HG03342 (cell line): ENCODE results near the gene PGAP3.
"Not testable (repeated sequence)": the region's sequence is repeated elsewhere in the genome, so short reads cannot be mapped to it uniquely, and the experiment has no call there.

Experiments used
- ATAC-seq: cut with Tn5 transposase; IDR thresholded peaks from one replicate; pipeline ENCODE4 v1.9.1; 2021; ENCODE audit warnings: mild to moderate bottlenecking, moderate library complexity; ENCODE audit not compliant: unreplicated experiment

PGAP3 gene

GRCh38 chr17:39715375-39716072 is 27.7 kb upstream of the PGAP3 start:
- ATAC-seq, result no peak

- no peak for ATAC-seq
These were observed 26.4 kb upstream of the PGAP3 start for GRCh38 chr17:39714234-39714633.

DNA sequence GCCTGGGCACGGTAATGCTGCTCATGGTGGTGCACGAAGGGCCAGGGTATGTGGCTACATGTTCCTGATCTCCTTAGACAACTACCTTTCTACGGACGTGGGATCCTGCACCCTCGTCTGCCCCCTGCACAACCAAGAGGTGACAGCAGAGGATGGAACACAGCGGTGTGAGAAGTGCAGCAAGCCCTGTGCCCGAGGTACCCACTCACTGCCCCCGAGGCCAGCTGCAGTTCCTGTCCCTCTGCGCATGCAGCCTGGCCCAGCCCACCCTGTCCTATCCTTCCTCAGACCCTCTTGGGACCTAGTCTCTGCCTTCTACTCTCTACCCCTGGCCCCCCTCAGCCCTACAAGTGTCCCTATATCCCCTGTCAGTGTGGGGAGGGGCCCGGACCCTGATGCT is 24.0 kb upstream of the PGAP3 start:
- ATAC-seq, result no peak

GRCh38 chr17:39711071-39711470 is 23.2 kb upstream of the PGAP3 start:
- ATAC-seq, result not testable (repeated sequence)

DNA sequence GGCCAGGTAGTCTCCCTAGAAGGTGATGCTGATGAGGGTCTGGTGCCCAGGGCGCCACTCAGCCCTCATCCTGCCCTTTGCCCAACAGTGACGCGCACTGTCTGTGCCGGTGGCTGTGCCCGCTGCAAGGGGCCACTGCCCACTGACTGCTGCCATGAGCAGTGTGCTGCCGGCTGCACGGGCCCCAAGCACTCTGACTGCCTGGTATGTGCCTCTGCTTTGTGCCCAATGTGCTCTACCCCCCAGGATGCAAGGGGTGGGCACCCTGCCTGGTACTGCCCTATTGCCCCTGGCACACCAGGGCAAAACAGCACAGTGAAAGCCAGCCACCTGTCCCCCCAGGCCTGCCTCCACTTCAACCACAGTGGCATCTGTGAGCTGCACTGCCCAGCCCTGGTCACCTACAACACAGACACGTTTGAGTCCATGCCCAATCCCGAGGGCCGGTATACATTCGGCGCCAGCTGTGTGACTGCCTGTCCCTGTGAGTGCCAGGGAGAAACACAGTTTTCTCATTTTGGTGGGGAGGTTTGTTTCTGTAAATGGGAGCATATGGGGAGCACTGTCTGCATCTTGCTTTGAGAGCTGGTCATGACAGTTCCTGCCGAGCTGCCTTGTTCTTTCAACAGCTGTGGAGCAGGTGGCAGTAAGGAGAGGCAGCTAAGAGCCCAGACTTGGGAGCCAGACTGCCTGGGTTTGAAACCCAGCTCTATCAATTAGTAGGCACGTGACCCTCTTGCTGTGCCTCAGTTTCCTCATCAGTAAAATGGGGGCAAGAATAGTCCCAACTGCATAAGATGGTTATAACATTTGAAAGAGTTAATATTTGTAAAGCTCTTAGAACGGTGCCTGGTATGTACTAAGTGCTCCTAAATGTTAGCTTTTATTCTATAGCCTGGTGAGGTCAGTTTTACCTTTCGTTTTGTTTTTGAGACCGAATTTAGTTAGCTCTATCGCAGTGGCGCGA is 22.4 kb upstream of the PGAP3 start:
- ATAC-seq, result no peak

GRCh38 chr17:39709319-39709997 is 21.6 kb upstream of the PGAP3 start:
- ATAC-seq, result no peak

GRCh38 chr17:39706921-39707337 is 19.1 kb upstream of the PGAP3 start:
- no peak for ATAC-seq

GRCh38 chr17:39706383-39706782 is 18.5 kb upstream of the PGAP3 start:
- no peak for ATAC-seq

GRCh38 chr17:39705786-39706348 is 18.0 kb upstream of the PGAP3 start:
- ATAC-seq, result no peak

- ATAC-seq, result no peak
These were observed 17.1 kb upstream of the PGAP3 start for GRCh38 chr17:39704821-39705551.

- ATAC-seq, result no peak
These were observed 16.1 kb upstream of the PGAP3 start for GRCh38 chr17:39703913-39704312.

DNA sequence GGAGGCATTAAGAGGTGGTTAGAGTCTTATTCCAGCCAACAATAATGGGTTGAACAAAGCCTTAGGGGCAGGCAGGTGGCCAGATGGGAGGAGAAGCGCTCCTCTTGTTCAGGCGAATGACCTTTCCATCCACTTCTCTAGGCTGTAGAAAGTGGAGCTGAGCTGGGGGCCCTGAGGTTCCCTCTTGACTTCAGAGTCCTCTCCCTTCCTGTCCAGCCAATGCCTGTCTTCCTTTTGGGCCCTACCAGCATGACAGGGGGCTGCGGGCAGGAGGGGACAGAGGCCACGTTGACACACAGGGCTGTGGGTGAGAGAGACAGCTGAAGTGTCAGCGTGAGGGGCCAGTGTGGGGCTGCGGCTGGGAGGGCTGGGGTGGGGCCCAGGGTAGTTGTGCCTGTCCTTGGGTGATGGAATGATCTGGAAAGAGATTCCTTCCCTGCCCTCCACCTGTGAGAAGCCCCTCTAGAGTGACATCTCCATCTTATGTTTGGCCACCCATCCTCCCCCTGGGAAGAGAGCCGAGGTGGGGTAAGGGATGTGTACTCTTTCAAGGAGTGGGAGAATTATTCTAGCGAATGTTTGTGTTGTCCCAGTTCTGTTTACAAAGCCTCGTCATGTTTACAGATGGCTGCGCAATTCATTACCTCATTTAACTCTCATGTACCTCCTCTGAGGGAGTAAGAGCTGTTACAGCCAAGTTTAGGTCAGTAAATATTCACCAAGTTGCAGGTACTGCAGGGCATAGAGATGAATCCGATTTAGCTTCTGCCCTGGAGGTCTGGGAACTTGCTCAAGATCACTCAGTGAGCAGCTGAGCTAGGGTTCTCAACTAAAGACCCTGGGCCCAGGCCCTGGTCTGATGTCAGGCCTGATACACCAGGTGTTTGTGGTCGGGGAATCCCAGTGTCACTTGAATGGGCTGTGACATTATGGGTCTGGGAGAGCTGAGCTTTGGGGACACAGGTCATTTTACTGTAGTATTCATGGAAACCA is 15.3 kb upstream of the PGAP3 start:
- no peak for ATAC-seq

DNA sequence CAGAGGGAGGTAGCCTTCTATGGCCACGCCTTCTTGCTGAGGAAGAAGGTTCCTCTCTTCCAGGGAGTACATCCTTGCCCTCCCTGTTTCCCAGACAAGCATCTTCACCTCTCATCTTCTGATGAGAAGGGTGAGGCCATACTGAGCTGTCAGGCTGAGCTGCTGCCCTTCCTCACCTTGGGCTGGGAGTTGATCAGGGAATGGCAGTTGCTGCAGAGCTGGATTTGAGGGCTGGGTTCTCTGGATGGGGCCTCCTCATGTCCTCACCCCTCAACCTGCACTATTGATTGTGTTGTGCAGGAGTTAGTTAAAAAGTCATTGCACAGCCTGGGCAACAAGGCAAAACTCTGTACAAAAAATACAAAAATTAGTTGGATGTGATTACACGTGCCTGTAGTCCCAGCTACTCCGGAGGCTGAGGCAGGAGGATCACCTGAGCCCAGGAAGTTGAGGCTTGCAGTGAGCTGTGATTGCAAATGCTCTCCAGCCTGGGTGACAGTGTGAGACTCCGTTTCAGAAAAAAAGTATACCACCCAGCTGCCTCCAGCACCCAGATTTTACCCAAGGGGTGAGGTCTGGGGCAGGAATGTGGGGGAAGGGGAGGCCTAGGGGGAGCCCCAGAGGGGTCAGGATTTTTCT is 14.0 kb upstream of the PGAP3 start:
- no peak for ATAC-seq

DNA sequence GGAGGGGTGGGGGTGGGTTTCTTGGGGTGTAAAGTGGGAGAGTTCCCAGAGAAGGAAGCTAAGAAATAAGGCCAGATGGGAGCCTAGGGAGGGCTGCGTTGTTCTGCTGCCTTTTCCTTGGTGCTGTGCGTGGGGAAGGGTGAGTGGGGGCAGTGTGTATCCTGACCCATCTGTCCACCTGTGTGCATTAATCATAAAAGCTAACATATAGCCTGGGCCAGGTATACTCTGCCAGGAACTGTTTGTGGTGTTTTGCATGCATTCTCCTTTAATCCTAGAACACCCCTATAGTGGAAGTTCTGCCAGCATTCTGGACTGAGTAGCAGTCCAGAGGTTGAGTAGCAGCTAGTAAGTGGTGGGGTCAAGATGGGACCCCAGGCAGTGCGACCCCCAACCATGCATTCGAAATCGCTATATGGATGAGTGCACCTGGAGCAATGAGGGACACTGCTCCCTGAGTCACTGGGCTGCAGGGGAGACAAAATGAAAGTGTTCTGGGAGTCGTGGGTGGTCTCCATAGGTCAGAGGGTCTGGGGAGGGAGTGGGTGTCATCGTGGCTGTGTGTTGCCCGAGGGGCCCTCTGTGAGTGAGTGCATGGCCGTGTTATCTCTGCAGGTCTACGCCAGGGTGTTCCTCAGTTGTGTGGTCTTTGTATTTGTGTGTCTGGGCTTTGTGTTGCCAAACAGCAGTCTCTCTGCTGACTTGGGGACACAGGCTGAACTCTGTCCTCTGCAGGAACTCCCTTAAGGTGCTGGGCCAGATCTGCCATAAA is 13.3 kb upstream of the PGAP3 start:
- ATAC-seq, result no peak

DNA sequence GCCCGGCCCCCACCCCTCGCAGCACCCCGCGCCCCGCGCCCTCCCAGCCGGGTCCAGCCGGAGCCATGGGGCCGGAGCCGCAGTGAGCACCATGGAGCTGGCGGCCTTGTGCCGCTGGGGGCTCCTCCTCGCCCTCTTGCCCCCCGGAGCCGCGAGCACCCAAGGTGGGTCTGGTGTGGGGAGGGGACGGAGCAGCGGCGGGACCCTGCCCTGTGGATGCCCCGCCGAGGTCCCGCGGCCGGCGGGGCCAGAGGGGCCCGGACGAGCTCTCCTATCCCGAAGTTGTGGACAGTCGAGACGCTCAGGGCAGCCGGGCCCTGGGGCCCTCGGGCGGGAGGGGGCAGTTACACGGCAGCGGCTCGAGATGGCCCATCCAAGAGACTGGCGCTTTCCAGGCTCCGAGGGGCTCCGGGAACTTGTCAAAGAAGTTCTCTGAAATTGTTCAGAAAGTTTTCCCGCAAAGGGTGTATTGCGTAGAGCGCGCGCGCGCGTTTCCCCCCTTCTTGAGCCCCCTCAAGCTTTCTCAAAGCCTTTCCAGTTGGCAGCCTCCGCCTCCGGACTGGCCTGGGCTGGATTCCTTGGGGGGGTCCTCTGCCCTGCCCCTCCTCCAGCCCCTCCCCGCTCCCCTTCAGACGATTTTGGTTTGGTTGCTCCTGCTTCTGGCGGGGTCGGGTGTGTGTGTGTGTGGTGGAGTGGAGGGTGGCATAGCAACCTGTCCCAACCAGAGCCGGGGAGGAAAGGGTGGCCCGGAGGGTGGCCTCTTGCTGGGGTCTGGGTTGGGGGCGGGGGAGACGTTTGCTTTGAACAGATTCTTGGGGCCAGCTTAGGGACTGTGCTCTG is 12.5 kb upstream of the PGAP3 start:
- ATAC-seq, result no peak

GRCh38 chr17:39699818-39700147 is 11.9 kb upstream of the PGAP3 start, which contains the start of gene ERBB2:
ERBB2 (plus strand) TSS chr17:39700064; CDS start chr17:39700239, 175 bp downstream.
- no peak for ATAC-seq

- ATAC-seq, result not testable (repeated sequence)
These were observed 11.4 kb upstream of the PGAP3 start for GRCh38 chr17:39699157-39699817.
